Measurements from ENCODE around the gene ARHGAP40. TPM values are rescaled to one million over a fixed set of nuclear protein-coding genes. Genes with fewer than 3 reads are reported as not detected.
A peak's percentile ranks its signal among the peaks of the same experiment; 100 is the strongest.

ARHGAP40 gene
- total and polyA plus RNA-seq, 9 of the 15 experiments (the other 6 are each of a cell fraction or from before 2014, with no cell fraction given), result not detected

DNA sequence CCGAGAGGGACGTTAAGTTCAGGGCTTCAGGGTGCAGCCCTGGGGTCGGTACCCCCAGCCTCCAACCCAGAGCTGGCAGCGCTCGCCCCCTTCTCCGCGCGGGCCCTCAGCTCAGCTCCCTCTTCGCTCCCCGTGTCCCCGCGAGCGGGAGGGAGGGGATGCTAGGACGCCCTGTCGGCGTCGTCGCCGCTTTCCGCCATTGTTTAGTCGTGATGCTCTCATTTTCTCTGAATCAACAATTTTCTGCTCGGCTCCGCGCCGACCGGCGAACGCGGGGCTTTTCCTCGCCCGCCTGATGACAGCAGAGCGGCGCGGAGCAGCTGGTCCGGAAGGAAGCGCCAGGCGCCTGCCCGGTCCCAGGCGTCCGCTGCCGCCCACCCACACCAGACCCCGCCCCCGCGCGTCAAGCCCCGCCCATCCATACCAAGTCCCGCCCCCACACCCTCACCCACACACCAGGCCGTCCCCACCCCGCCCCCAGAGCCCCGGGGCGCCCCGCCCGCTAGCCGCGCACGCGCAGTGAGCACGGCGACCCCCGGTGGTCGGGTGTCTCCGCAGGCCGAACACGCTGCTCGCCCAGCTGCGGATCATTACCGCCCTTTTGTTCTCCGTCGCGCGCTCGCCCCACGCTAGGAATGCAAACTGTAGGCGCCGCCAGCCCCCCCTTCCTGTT is 72.6 kb downstream of the ARHGAP40 start (continued):
- no peak for TF ChIP-seq TEAD4 (IDR thresholded peaks at IDR 0.05; ENCODE audit: low read length)
- TF ChIP-seq TEAD4 (CRISPR knock-in tag; IDR thresholded peaks at IDR 0.05; ENCODE audit: borderline replicate concordance), result no peak
- peak; percentile 42 for TF ChIP-seq ZFX (CRISPR knock-in tag; IDR thresholded peaks at IDR 0.05)
- TF ChIP-seq ZNF586 (CRISPR knock-in tag; conservative IDR thresholded peaks at IDR 0.05), result no peak
- TF ChIP-seq GATAD2B (IDR thresholded peaks at IDR 0.05; ENCODE audit: borderline replicate concordance), result no peak
- no peak for TF ChIP-seq POLR2H (tag; IDR thresholded peaks at IDR 0.05; ENCODE audit: low read depth)
- peak; percentile 45; the same call in 1 of the 2 replicates for TF ChIP-seq PML (IDR thresholded peaks at IDR 0.05; ENCODE audit: low read length)
- no peak for TF ChIP-seq NR2C1 (IDR thresholded peaks at IDR 0.05)
- no peak for TF ChIP-seq NR2C1 (tag; IDR thresholded peaks at IDR 0.05)
- TF ChIP-seq ETV6 (IDR thresholded peaks at IDR 0.05; ENCODE audit: borderline replicate concordance in 1 of 2, low read depth in 2 of 2, low read length in 1 of 2), result no peak; a peak in 1 of 4 replicates
- TF ChIP-seq ETV6 (CRISPR knock-in tag; IDR thresholded peaks at IDR 0.05; ENCODE audit: borderline replicate concordance), result no peak
- TF ChIP-seq SIX5 (IDR thresholded peaks at IDR 0.05; ENCODE audit: borderline replicate concordance in 1 of 2, insufficient read depth in 1 of 2, low read depth in 1 of 2, low read length in 2 of 2), result no peak
- peak; percentile 72 to 87; a peak in 2 of 4 replicates for TF ChIP-seq SIN3A (IDR thresholded peaks at IDR 0.05; ENCODE audit: borderline replicate concordance in 2 of 2, control insufficient read depth in 1 of 2, low read depth in 2 of 2, low read length in 2 of 2)
- no peak for TF ChIP-seq ZSCAN29 (IDR thresholded peaks at IDR 0.05)
- no peak for TF ChIP-seq NCOA1 (IDR thresholded peaks at IDR 0.05; ENCODE audit: low read depth)
- TF ChIP-seq RAD51 (IDR thresholded peaks at IDR 0.05; ENCODE audit: borderline replicate concordance, low read depth), result no peak
- no peak for TF ChIP-seq ZNF75A (CRISPR knock-in tag; IDR thresholded peaks at IDR 0.05)
- TF ChIP-seq NR4A1 (CRISPR knock-in tag; IDR thresholded peaks at IDR 0.05), result no peak
- TF ChIP-seq NR4A1 (tag; IDR thresholded peaks at IDR 0.05), result no peak
- peak; percentile 25 for TF ChIP-seq DACH1 (IDR thresholded peaks at IDR 0.05; ENCODE audit: partially characterized antibody)
- TF ChIP-seq NCOA2 (IDR thresholded peaks at IDR 0.05; ENCODE audit: partially characterized antibody in 2 of 2), result no peak
- TF ChIP-seq, protein P1, sequence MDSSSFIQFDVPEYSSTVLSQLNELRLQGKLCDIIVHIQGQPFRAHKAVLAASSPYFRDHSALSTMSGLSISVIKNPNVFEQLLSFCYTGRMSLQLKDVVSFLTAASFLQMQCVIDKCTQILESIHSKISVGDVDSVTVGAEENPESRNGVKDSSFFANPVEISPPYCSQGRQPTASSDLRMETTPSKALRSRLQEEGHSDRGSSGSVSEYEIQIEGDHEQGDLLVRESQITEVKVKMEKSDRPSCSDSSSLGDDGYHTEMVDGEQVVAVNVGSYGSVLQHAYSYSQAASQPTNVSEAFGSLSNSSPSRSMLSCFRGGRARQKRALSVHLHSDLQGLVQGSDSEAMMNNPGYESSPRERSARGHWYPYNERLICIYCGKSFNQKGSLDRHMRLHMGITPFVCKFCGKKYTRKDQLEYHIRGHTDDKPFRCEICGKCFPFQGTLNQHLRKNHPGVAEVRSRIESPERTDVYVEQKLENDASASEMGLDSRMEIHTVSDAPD (CRISPR knock-in tag; IDR thresholded peaks at IDR 0.05), result no peak
- no peak for TF ChIP-seq MEIS2 (IDR thresholded peaks at IDR 0.05; ENCODE audit: partially characterized antibody)
- no peak for TF ChIP-seq ZNF124 (CRISPR knock-in tag; IDR thresholded peaks at IDR 0.05)
- TF ChIP-seq XRCC3 (IDR thresholded peaks at IDR 0.05), result no peak
- TF ChIP-seq ZNF830 (CRISPR knock-in tag; IDR thresholded peaks at IDR 0.05), result no peak
- TF ChIP-seq SOX6 (IDR thresholded peaks at IDR 0.05), result no peak
- TF ChIP-seq, protein P2, sequence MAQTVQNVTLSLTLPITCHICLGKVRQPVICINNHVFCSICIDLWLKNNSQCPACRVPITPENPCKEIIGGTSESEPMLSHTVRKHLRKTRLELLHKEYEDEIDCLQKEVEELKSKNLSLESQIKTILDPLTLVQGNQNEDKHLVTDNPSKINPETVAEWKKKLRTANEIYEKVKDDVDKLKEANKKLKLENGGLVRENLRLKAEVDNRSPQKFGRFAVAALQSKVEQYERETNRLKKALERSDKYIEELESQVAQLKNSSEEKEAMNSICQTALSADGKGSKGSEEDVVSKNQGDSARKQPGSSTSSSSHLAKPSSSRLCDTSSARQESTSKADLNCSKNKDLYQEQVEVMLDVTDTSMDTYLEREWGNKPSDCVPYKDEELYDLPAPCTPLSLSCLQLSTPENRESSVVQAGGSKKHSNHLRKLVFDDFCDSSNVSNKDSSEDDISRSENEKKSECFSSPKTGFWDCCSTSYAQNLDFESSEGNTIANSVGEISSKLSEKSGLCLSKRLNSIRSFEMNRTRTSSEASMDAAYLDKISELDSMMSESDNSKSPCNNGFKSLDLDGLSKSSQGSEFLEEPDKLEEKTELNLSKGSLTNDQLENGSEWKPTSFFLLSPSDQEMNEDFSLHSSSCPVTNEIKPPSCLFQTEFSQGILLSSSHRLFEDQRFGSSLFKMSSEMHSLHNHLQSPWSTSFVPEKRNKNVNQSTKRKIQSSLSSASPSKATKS (CRISPR knock-in tag; IDR thresholded peaks at IDR 0.05), result no peak
- TF ChIP-seq ZNF239 (CRISPR knock-in tag; IDR thresholded peaks at IDR 0.05), result no peak

All from K562 (cell line).